Activated CD4-positive, CD25-positive, alpha-beta regulatory T cell treated with anti-CD3 and anti-CD28 coated beads, Interleukin-2, amount 50 U/mL, for 24 hours (primary cell): ENCODE measurements around the gene ZNF335.

ENCODE experiments used
- ATAC-seq, 2 donors: fragments of 150-1000 bp; cut with Tn5 transposase; one replicate each; pipeline ENCODE4 v1.10.0; 2021; ENCODE audit warnings: mild to moderate bottlenecking in 1 of 2, moderate library complexity in 1 of 2

The ZNF335 gene

GRCh38 chr20:45971675-45972499 is at the start of gene ZNF335:
ZNF335 (minus strand) TSS chr20:45972203; CDS start chr20:45971410, 793 bp downstream.
- ATAC-seq: peak; percentile 86 to 88

- no peak for ATAC-seq
These were observed 48.6 kb upstream of the ZNF335 start for GRCh38 chr20:46020555-46020954.

GRCh38 chr20:46018611-46019010 is 46.6 kb upstream of the ZNF335 start:
- ATAC-seq: no peak

- no peak for ATAC-seq
These were observed 46.1 kb upstream of the ZNF335 start for GRCh38 chr20:46018112-46018511.

- no peak for ATAC-seq
These were observed 45.3 kb upstream of the ZNF335 start for GRCh38 chr20:46017272-46017671.

- ATAC-seq: no peak
These were observed 42.8 kb upstream of the ZNF335 start for GRCh38 chr20:46014517-46015396.

GRCh38 chr20:46013829-46014516 is 42.0 kb upstream of the ZNF335 start:
- peak; percentile 90 to 91 for ATAC-seq

GRCh38 chr20:46013322-46013828 is 41.4 kb upstream of the ZNF335 start:
- ATAC-seq: no peak

- no peak for ATAC-seq
These were observed 40.9 kb upstream of the ZNF335 start for GRCh38 chr20:46012921-46013320.

- no peak for ATAC-seq
These were observed 39.9 kb upstream of the ZNF335 start for GRCh38 chr20:46011631-46012482.

GRCh38 chr20:46010491-46011391 is 38.7 kb upstream of the ZNF335 start:
- ATAC-seq: peak; percentile 33 to 47

- no peak for ATAC-seq
These were observed 37.8 kb upstream of the ZNF335 start for GRCh38 chr20:46009816-46010215.

- no peak for ATAC-seq
These were observed 35.7 kb upstream of the ZNF335 start for GRCh38 chr20:46007671-46008070.

- no peak for ATAC-seq
These were observed 35.0 kb upstream of the ZNF335 start for GRCh38 chr20:46006964-46007363.

GRCh38 chr20:46006022-46006705 is 34.2 kb upstream of the ZNF335 start:
- no peak for ATAC-seq

- peak; percentile 27 to 44 for ATAC-seq
These were observed 33.0 kb upstream of the ZNF335 start for GRCh38 chr20:46004889-46005473.

GRCh38 chr20:46004187-46004586 is 32.2 kb upstream of the ZNF335 start:
- ATAC-seq: no peak

GRCh38 chr20:46002008-46002407 is 30.0 kb upstream of the ZNF335 start:
- ATAC-seq: no peak

- ATAC-seq: no peak
These were observed 29.5 kb upstream of the ZNF335 start for GRCh38 chr20:46001498-46001897.
